Sciatic nerve (tissue), 2 donors: ENCODE data around the gene SGCG. TPM values are rescaled to one million over a fixed set of nuclear protein-coding genes. Genes with fewer than 3 reads are reported as not detected.

Experiments
- ATAC-seq: fragments of 200-7000 bp; cut with Tn5 transposase; one replicate; pipeline ENCODE4 v1.9.1; 2020; ENCODE audit warnings: mild to moderate bottlenecking, moderate library complexity
- DNase-seq: peaks from one replicate; pipeline ENCODE4 v3.0.0-alpha.2; 2020; ENCODE audit warnings: low spot score
- intact Hi-C: fragments of 100-400 bp; cut with DNase I; formaldehyde crosslinking; loops from one replicate; pipeline ENCODE4 v1.14.2; 2022
- total RNA-seq: library from RNA; stranded (reverse); fragmentation: NEBNext Ultra II Directional; extraction: Animal tissue kit (Norgen Biotek cat#: 25700); gene quantifications from one replicate; pipeline ENCODE4 v1.2.1, GENCODE V29; 2021
- donor health status: DM: no; HTN: no; CAD: no.
- donor health status: DM: no; HTN: no; CAD: no.

SGCG gene
- total RNA-seq, 1 donor from 2014 or later: 1.3 TPM

DNA sequence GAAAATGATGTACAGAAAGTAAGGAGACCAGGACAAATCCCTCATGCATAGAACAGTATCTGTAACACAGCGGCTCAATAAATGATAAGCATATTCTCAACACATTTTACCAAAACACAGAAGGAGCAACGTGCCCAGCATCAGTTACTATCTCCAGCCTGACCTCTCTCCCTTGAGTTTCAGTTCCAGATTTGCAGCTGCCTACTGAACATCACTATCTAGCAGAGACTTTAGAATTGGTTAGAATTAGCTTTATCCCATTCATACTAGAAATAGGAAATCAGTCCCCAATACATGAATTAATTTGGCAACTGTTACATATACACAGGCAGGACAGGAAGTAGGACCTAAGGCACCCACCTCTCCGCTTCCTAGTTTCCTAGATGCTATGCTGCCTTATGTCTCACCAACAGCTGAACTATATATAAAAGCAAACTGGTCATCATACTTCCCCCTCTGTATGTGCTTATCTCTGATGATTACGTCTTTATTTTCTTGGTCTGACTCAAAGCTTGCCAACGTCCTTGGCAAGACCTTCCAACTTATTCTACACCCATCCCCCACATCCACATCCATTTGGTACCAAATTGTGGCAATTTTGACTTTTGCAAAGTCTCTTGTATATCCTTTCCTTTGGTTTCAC is 191.6 kb downstream of the SGCG start:
- intact Hi-C loops: no loop called here
- ATAC-seq (no peak), DNase-seq (no peak)
